ENCODE results near the gene SLC6A3. TPM values are rescaled to one million over a fixed set of nuclear protein-coding genes. Genes with fewer than 3 reads are reported as not detected.

Gene SLC6A3
- polyA plus RNA-seq, 1 experiment = not detected

DNA sequence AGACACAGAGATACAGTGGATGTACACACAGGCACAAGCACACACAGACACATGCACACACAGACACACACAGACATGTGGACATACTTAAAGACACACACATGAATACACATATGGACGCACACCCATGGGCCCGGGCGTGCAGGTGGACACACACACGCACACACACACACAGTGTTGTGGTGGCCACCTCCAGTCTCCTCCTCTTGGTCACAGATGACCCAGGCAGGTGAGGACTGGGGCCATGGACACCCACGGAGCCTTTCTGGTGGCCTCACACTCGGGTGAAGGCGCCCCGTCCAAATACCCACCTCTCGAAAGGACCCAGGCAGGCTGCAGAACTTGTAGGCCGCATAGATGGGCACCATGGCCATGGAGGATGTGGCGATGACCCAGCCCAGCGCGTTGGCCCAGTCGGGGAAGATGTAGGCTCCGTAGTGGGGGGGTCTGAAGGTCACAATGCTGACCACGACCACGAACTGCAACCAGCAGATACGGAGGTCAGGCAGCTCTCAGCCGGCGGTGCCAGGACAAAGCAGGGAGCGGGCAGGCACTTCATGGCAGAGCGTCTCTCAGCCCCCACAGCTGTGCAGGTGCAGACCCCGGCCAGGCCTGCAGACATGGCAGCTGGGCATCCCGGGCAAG is 42.5 kb downstream of the SLC6A3 start:
- Histone ChIP-seq H3K27ac (ENCODE audit: low read depth, low read length) (no peak overlapping the region), H3K4me3 (ENCODE audit: low read depth, low read length) (no peak overlapping the region), H3K9me3 (ENCODE audit: control insufficient read depth, insufficient read depth, low read length) (peaks cover 11% of the 10 kb centered on the region), H3K27me3 (ENCODE audit: control insufficient read depth, insufficient read depth, low read length) (peaks cover 11% of the 10 kb centered on the region)
- ChIA-PET POLR2A (no interaction called here), CTCF (no interaction called here)
- TF ChIP-seq, protein P1, sequence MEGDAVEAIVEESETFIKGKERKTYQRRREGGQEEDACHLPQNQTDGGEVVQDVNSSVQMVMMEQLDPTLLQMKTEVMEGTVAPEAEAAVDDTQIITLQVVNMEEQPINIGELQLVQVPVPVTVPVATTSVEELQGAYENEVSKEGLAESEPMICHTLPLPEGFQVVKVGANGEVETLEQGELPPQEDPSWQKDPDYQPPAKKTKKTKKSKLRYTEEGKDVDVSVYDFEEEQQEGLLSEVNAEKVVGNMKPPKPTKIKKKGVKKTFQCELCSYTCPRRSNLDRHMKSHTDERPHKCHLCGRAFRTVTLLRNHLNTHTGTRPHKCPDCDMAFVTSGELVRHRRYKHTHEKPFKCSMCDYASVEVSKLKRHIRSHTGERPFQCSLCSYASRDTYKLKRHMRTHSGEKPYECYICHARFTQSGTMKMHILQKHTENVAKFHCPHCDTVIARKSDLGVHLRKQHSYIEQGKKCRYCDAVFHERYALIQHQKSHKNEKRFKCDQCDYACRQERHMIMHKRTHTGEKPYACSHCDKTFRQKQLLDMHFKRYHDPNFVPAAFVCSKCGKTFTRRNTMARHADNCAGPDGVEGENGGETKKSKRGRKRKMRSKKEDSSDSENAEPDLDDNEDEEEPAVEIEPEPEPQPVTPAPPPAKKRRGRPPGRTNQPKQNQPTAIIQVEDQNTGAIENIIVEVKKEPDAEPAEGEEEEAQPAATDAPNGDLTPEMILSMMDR (IDR thresholded peaks at IDR 0.05; ENCODE audit: low read depth, low read length) = no peak
- no peak for DNase-seq (ENCODE audit: low read depth, low spot score)

DNA sequence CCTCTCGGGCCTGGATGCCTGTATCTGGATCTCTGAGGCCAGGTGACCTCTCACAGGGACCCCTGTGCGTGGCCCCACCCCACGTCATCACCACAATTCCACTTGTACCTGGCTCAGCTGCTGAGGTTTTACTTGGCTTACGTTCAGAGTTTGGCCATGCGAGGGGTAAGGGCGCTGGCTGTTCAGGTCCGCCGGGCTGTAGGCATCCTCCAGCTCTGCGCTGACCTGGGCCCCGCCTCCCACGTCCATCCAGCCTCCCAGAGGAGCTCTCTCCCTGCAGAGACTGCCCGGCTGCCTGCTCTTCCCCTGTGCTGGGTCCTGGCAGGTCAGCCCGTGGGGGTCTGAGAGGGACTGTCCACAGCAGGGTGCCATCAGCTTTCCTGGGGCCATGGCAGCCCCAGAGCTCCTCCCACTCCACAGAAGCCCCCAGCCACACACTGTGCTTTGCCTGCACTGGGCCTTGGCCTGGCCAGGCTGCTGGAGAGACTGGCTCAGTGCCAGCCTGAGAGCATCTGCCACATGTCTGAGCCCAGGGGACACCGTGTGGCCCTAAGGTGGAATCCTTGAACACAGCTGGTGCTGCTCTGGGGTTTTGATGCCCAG is 43.6 kb downstream of the SLC6A3 start:
- H3K27ac ChIP-seq (ENCODE audit: low read depth, low read length) = no peak overlapping the region
- ChIA-PET POLR2A (no interaction called here), CTCF (no interaction called here)
- H3K4me3 ChIP-seq (ENCODE audit: low read depth, low read length) = no peak overlapping the region
- H3K27me3 ChIP-seq (ENCODE audit: control insufficient read depth, insufficient read depth, low read length) = peaks cover 12% of the 10 kb centered on the region
- peaks cover 11% of the 10 kb centered on the region for H3K9me3 ChIP-seq (ENCODE audit: control insufficient read depth, insufficient read depth, low read length)
- DNase-seq (ENCODE audit: low read depth, low spot score) = no peak
- TF ChIP-seq, protein P1 (IDR thresholded peaks at IDR 0.05; ENCODE audit: low read depth, low read length) = no peak

DNA sequence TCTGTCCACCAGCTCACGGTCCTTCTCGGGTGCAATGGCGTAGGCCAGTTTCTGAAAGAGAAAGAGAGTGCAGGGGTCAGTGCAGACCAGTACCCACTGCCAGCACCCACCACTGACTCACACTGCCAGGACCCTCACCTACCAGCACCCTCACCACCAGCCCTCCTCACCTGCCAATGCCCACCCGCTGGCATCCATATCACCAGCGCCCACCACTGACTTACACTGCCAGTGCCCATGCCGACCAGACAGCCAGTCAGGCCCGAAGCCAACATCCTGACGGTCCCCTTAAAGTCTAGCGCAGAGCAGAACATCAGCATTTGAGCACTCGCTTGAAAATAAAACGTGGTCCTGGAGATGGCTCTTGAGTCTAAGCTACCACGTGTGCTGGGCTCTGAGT is 44.3 kb downstream of the SLC6A3 start:
- CTCF ChIA-PET = no interaction called here

DNA sequence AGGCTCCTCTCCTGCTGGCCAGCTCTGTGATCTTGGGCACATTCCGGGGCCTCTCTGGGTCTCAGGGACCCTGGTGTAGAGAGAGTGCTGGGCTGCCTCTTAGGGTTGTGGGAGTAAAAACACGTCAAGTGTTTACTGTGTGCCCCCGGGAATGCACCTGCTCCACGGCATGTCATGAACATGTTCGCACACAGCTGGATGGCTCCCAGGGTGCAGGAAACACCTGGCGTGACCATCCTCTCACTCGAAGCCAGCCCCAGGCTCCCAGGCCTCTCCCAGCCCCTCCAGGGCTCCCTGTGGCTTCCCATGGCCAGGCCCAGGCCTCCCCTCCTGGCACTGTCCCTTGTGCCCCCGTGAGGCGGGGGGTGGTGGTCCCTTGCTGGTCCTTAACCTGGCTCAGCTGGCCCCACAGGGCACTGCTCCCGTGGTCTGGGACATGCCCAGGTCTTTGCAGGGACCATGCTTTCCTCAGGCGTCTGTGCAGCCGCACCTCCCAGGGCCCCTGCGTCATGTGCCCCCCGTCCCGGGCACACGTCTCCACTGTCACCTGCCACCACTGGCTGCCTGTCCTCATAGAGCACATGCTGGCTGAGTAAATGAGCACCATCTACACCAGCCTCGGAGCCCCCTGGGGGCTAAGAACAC is 44.9 kb downstream of the SLC6A3 start:
- Histone ChIP-seq H3K9me3 (ENCODE audit: control insufficient read depth, insufficient read depth, low read length) (peaks cover 11% of the 10 kb centered on the region), H3K27ac (ENCODE audit: low read depth, low read length) (no peak overlapping the region), H3K27me3 (ENCODE audit: control insufficient read depth, insufficient read depth, low read length) (peaks cover 20% of the 10 kb centered on the region), H3K4me3 (ENCODE audit: low read depth, low read length) (no peak overlapping the region)
- no peak for DNase-seq (ENCODE audit: low read depth, low spot score)
- TF ChIP-seq, protein P1 (IDR thresholded peaks at IDR 0.05; ENCODE audit: low read depth, low read length) = no peak
- CTCF ChIA-PET = no interaction called here
- POLR2A ChIA-PET = no interaction called here

More for the DNA sequence above, 44.3 kb downstream of the SLC6A3 start:
- no peak for DNase-seq (ENCODE audit: low read depth, low spot score)
- POLR2A ChIA-PET = no interaction called here
- Histone ChIP-seq H3K4me3 (ENCODE audit: low read depth, low read length) (no peak overlapping the region), H3K27ac (ENCODE audit: low read depth, low read length) (no peak overlapping the region), H3K9me3 (ENCODE audit: control insufficient read depth, insufficient read depth, low read length) (peaks cover 11% of the 10 kb centered on the region), H3K27me3 (ENCODE audit: control insufficient read depth, insufficient read depth, low read length) (peaks cover 19% of the 10 kb centered on the region)
- TF ChIP-seq, protein P1 (IDR thresholded peaks at IDR 0.05; ENCODE audit: low read depth, low read length) = no peak

DNA sequence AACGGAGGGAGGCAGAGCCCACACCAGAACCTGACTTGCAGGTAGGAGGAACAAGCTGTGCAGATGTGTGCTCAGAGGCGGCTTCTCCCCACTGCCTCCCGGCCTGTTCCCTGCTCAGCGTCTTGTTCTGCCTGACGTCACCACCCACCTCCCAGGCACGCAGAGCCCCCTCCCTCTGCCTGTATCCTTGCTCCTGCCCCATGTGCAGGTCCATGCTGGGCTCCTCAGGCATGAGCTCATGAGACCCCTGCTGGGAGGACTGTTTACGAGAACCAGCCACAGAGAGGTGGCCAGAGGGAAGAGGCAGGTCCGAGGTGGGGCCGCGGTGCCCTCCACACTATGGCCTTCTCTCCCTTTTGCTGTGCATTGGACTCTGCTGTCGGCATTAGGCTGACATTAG is 45.5 kb downstream of the SLC6A3 start:
- CTCF ChIA-PET = no interaction called here
- H3K9me3 ChIP-seq (ENCODE audit: control insufficient read depth, insufficient read depth, low read length) = peaks cover 11% of the 10 kb centered on the region

More for the DNA sequence above, 45.5 kb downstream of the SLC6A3 start:
- POLR2A ChIA-PET = no interaction called here
- Histone ChIP-seq H3K27ac (ENCODE audit: low read depth, low read length) (no peak overlapping the region), H3K27me3 (ENCODE audit: control insufficient read depth, insufficient read depth, low read length) (peaks cover 20% of the 10 kb centered on the region), H3K4me3 (ENCODE audit: low read depth, low read length) (no peak overlapping the region)
- TF ChIP-seq, protein P1 (IDR thresholded peaks at IDR 0.05; ENCODE audit: low read depth, low read length) = no peak
- DNase-seq (ENCODE audit: low read depth, low spot score) = no peak

Data from AG04450 (cell line).